ENCODE measurements around the gene TMEM144.

The TMEM144 gene

DNA sequence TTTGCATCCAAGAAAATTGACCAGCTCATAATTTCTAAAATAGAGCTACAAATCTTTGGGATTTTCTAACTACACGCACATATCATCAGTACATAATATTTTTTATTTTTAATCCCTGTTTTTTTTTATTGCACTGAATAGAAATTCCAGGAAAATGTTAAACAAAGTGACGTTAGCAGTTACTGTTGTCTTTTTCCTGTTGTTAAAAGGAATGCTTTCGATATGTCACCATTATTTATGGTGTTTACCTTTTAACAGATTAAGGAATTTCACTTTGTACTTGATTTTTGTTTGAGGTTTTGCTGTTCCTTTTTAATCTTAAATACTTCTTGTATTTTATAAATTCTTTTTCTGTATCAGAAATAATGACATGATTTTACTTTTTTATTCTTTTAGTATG is 89.7 kb downstream of the TMEM144 start:
- no peak for DNase-seq (ENCODE audit: low read depth)

DNA sequence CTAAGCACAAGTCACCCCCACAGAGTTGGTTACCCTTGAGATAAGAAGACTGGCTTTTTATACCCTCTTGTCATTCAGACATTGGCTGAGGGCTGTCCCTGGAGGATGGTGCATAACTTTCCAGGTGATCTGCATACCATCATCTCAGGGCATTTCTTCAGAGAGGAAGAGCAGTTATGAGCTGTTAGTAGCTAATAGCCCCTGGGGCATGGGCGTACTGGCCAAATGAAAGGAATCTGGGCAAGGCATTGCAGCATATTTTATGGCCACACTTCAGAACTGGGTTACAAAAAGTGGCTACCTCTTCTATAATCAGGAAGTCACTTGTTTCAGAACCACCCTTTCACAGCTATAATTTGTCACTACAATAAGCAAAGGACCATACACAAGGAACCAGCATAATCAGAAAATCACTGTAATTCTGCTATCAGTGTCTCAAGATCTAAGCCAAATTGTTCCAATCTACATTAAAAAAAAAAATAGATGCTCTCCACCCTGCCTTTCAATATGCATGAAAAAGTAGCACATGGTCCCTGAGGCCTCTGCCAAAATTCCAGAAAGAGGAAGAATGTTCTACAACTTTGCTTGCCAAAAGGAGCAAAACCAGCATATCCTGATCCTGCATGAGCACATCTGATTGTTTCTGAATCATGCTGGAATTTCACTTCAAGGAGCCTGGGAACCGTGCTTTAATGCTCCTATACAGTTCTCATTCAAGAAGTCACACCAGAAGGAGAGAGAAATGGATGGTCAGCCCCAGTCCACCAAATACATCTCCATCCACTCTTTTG is 92.0 kb downstream of the TMEM144 start:
- no peak for DNase-seq (ENCODE audit: low read depth)

DNA sequence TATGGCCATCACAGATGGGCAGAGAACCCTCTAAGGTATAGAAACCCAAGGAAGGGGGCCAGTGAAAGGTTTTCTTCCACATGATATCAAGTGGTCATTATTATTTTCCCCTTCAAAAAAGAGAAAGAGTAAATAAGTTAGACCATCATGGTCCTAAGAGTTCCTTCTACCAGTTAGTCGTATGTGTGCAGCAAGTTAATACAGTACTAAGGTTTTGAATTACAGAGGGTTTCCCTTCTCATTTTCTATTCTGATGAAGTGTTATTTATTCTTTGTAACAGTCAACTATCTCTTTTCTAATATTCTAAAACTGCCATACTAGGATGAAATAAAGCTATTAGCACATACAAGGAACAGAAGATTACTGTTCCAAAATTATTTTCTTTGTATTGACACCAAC is 94.4 kb downstream of the TMEM144 start:
- no peak for DNase-seq (ENCODE audit: low read depth)
